ENCODE measurements around the gene MAD1L1.
A peak's percentile ranks its signal among the peaks of the same experiment; 100 is the strongest.
"Not testable (repeated sequence)": the region's sequence is repeated elsewhere in the genome, so short reads cannot be mapped to it uniquely, and the experiment has no call there.

The MAD1L1 gene

GRCh38 chr7:2080477-2080876, 152.3 kb downstream of the MAD1L1 start:
- no peak for DNase-seq

- DNase-seq = no peak
Measured at GRCh38 chr7:2080060-2080387, 152.7 kb downstream of the MAD1L1 start.

GRCh38 chr7:2079332-2080059, 153.2 kb downstream of the MAD1L1 start:
- DNase-seq = no peak

GRCh38 chr7:2078899-2079298, 153.8 kb downstream of the MAD1L1 start:
- DNase-seq = no peak

- DNase-seq = no peak
Measured at GRCh38 chr7:2076649-2077064, 156.1 kb downstream of the MAD1L1 start.

- DNase-seq = no peak
Measured at GRCh38 chr7:2075811-2076210, 156.9 kb downstream of the MAD1L1 start.

GRCh38 chr7:2074691-2075090, 158.1 kb downstream of the MAD1L1 start:
- no peak for DNase-seq

- no peak for DNase-seq
Measured at GRCh38 chr7:2072798-2073197, 159.9 kb downstream of the MAD1L1 start.

GRCh38 chr7:2072042-2072441, 160.7 kb downstream of the MAD1L1 start:
- DNase-seq = no peak

- no peak for DNase-seq
Measured at GRCh38 chr7:2071133-2071832, 161.5 kb downstream of the MAD1L1 start.

GRCh38 chr7:2070151-2070763, 162.5 kb downstream of the MAD1L1 start:
- DNase-seq = no peak

- peak; percentile 73 for DNase-seq
Measured at GRCh38 chr7:2069472-2069860, 163.3 kb downstream of the MAD1L1 start.

GRCh38 chr7:2068693-2069471, 163.9 kb downstream of the MAD1L1 start:
- DNase-seq = no peak

GRCh38 chr7:2066251-2066919, 166.4 kb downstream of the MAD1L1 start:
- no peak for DNase-seq

GRCh38 chr7:2065528-2065927, 167.2 kb downstream of the MAD1L1 start:
- no peak for DNase-seq

GRCh38 chr7:2063563-2064260, 169.0 kb downstream of the MAD1L1 start:
- peak; percentile 26 for DNase-seq

- no peak for DNase-seq
Measured at GRCh38 chr7:2062648-2063047, 170.1 kb downstream of the MAD1L1 start.

- no peak for DNase-seq
Measured at GRCh38 chr7:2060701-2061100, 172.0 kb downstream of the MAD1L1 start.

- DNase-seq = no peak
Measured at GRCh38 chr7:2059964-2060700, 172.6 kb downstream of the MAD1L1 start.

GRCh38 chr7:2058246-2058645, 174.5 kb downstream of the MAD1L1 start:
- not testable (repeated sequence) for DNase-seq

GRCh38 chr7:2055956-2056355, 176.8 kb downstream of the MAD1L1 start:
- DNase-seq = no peak

All from fibroblast of skin of right biceps (primary cell).